Stimulated activated CD4-positive, alpha-beta T cell treated with anti-CD3 and anti-CD28 coated beads, Interleukin-4, amount 100 ng/mL, for 1 hour (primary cell): Measurements from ENCODE around the gene SNTB2.
"Not testable (repeated sequence)": the region's sequence is repeated elsewhere in the genome, so short reads cannot be mapped to it uniquely, and the experiment has no call there.

ENCODE experiments used
- DNase-seq: peaks from one replicate; pipeline ENCODE4 v3.0.0-alpha.2; 2020

Gene SNTB2

DNA sequence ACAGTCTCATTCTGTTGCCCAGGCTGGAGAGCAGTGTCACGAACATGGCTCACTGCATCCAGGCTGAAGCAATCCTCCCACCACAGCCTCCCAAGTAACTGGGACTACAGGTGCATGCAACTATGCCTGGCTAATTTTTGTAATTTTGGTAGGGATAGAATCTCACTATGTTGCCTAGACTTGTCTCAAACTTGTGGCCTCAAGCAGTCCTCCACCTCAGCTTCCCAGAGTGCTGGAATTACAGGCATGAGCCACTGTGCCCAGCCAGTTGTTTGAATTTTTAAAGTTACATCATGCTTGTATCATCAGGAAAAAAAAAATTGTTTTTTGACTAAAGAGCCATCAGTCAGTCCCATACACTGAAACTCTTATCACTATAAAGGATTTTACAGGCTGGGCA, 107.1 kb downstream of the SNTB2 start:
- no peak for DNase-seq

DNA sequence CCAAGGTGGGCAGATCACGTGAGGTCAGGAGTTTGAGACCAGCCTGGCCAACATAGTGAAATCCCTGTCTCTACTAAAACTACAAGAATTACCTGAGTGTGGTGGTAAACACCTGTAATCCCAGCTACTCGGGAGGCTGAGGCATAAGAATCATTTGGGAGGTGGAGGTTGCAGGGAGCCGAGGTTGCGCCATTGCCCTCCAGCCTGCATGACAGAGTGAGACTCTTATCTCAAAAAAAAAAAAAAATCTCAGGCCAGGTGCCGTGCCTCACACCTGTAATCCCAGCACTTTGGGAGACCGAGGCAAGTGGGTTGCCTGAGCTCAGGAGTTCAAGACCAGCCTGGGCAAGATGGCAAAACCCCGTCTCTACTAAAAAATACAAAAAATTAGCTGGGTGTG, 109.8 kb downstream of the SNTB2 start:
- not testable (repeated sequence) for DNase-seq

DNA sequence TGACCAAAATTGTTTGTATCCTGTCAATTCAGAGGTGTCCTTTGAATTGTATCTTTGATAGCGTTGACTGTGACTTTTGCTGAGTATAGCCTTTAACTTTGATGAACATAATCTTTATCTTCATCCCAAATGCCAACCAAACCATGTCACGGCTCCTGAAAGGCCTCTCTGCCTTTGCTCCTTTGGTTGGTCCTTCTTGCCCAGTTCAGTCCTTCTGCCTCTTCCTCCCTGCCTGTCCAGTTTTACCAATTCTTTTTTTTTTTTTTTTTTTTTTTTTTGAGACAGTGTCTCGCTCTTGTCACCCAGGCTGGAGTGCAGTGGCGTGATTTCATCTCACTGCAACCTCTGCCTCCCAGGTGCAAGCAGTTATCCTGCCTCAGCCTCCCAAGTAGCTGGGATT, 111.3 kb downstream of the SNTB2 start:
- DNase-seq, result no peak

DNA sequence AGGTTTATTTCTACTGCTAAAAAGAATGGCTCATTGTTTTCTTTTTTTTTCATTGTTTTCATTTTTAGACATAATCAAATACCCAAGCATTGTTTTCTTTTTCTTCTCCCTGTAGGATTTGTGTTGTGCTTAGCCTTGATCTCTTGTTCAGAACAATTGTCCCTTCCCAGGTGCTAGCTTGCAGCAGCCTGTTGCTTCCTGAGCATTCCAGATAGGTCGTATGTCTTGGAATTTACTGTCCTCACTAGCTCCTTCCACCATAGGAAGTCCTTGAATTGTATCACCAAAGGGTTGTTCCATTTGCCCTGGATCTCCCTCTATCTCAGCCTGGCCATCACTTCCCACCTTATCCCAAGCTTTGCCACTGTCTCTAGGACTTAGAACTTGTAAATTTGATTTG, 114.2 kb downstream of the SNTB2 start:
- no peak for DNase-seq

DNA sequence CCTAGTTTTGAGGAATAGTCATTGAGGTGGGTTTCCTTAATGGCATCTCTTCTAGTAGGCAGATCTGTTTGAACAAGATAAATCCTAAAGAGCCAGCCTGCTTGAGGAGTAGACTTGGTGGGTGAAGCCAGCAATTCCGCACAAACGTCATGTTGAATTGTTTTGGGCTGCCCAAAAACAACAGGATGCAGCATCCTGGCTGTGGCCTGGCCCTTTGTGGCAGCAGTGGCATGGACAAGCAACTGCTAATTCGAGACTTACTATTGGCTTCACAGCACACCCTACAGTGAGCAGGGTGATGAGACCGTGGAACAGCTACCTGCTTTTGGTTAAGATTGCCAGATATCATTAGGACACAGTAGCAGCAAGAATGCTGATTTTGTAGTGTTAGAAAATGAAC, 114.9 kb downstream of the SNTB2 start:
- DNase-seq, result no peak

DNA sequence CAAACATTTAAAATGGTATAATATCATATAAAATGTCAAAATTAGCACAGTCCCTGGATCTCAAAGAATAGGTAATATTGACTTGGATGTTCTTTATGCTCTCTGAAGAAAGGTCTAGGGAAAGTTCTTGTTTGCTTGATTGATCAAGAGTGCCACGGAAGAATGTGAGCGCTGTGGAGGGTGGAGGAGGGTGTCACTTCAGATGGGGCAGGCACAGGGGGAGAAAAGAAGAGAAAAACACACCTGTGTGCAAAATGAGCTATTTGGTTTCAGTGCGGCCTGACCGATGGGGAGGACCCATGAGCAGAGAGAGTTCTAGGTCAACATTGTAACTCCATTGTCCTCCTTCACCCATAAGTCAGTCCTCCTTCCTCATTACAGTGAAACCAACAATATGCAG, 115.3 kb downstream of the SNTB2 start:
- no peak for DNase-seq

DNA sequence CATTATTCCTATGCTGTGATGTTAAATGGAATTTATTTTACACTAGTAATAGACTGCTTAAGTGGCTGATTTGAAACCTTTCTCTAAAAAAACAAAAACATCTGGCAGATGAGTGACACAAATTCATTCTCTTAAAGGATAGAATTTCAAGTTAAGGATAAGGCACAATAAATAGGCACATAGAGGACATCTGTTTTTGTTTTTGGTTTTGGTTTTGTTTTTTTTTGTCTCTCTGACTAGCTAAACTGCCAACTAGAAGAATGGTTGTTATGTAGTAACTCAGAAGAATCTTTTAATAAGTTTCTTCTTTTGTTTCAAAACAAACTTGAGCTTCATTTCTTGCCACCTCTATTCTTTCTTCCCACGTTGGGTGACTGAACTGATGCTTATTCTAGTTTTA, 119.1 kb downstream of the SNTB2 start:
- DNase-seq, result no peak

DNA sequence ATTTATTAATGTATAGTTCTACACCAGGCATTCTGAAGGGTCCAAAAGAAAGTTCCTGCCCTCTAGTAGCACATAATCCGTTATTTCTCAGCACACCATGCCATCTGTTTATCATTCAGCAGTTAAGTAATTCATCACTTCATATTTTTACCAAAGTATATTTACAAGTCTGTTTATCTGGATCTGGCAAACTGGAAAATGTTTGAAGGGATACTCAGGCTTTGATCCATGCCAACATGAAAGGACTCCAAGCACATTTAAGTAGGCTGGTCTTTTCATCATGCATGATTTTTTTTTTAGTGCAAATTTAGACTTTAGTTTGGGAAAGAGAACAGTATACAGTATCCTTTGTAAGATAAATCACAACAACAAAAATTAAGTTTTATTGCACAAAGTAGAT, 120.1 kb downstream of the SNTB2 start:
- no peak for DNase-seq

DNA sequence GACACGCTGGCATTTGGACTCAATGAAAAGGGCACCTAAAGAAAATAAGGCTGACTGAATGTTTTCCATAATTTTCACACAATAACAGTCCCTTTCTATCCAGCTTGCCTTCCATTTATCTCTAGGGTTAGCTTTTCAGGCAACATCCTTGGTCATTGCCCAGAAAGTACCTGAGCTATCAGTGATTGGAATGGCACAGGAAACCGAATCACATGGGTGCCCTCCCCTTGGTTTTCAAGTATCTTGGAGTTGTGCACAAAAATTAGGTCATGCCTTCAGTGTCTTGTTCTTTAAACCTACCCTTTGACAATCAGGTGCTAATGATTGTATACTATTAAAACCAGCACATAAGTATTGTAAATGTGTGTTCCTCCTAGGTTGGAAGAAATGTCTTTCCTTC, 120.9 kb downstream of the SNTB2 start:
- DNase-seq, result no peak

DNA sequence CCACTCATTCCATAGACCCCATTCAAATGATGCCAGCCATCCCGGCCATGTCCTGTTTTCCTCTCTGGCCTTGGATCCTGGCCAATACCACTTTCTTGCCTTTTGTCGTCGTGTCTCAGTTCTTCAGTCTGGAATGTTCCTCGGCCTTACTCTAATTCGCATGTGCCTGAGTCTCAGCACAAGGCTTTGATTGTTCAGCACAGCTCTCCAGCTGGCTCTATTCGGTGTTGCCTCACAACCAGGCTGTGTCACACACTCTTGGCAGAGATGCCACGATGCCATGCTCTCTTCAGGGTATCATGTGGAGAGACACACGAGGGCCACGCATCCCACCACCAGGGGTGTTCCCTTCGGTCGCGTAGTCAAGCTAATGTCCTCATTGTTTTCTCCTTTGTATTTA, 122.4 kb downstream of the SNTB2 start:
- DNase-seq, result no peak

DNA sequence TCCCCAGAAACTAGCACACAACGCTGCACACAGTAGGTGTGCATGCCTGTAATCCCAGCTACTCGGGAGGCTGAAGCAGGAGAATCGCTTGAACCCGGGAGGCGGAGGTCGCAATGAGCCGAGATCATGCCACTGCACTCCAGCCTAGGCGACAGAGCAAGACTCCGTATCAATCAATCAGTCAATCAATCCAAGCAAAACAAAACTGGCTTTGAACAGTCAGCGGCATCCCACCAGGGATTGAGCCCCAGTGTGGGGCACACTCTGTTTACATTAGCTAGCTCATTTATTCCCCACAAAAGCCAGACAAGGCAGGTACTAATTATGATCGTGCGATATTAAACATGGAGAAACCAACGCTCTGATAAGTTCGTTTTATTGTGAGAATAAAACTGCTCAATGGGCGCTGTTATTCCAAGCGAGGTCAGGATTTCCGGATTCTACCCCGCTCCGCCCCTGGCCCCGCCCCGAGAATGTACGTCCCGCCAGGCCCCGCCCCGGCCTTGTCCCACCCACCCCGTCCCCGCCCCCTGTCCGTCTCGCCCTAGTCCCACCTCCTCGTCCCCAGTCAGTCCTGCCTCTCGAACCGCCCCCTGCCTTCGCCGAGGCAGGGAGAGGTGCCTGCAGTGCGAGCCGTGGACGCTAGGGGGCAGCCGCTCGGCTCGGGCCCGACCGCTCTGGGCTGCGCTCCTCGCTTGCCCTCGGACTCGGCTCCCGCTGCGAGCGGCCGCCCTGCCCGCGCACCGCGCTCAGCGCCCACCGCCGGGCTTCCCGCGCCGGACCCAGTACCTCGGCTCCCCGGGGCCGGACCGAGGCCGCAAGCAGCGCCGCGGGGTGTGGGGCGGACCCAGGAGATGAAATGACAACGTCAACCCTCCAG, 123.9 kb downstream of the SNTB2 start, which contains the start of gene VPS4A:
TSS of gene VPS4A (plus strand) at position 698 of the 880 bp plus-strand sequence. CDS start at position 860, 162 bp downstream.
- peak; percentile 98 for DNase-seq

DNA sequence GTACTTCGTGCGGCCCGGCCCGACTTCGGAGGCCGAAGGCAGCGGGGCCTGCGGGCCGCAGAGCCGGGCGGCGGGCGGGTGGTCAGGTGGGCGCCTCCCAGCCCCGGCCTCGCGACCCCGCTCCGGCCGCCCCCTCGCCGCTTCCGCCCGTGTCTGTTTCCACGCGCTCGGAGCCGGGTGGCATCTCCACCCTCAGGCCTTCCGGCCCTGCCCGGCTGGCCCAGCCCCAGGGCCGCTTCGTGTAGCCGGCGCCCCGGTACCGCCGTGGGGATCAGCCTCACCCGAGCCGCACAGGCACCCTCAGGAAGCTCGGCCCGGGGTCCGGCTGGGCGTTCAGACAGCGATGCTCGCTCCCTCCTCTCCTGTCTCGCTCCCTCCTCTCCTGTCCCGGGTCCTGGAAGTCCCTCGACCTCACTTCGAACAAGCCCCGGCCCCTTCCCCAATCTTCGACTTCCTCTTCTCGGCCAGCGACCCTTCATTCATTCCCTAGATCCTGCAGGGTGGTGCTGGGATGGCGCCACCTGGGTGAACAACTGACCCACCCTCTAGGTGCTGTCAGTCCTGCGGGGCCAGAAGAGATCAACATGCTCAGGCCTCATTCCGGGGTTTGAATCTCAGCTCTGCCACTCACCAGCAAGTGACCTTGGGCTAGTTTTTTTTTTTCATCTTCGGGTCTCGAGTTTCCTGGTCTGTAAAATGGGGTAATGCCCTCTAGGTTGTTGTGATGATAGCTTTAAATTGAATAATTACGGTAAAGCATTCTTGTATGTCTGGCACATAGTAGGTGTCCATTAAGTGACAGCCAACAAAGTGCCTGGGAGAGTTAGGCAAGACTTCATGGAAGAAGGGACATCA, 124.8 kb downstream of the SNTB2 start:
- peak; percentile 38 for DNase-seq

DNA sequence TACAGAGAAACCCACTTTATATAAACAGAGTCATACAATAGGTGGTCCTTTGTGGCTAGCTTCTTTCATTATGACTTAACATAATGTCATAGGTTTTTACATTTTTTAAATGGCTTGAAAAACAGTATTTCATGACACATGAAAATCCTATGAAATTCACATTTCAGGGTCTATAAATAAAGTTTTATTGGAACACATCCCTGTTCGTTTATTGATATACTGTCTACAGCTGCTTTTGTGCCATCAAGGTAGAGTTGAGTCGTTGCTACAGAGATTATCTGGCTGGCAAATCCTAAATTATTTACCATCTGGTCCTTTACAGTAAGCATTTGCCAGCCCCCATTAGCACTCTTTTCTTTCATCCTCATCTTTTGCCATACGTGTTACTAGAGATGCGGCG, 126.5 kb downstream of the SNTB2 start:
- no peak for DNase-seq

DNA sequence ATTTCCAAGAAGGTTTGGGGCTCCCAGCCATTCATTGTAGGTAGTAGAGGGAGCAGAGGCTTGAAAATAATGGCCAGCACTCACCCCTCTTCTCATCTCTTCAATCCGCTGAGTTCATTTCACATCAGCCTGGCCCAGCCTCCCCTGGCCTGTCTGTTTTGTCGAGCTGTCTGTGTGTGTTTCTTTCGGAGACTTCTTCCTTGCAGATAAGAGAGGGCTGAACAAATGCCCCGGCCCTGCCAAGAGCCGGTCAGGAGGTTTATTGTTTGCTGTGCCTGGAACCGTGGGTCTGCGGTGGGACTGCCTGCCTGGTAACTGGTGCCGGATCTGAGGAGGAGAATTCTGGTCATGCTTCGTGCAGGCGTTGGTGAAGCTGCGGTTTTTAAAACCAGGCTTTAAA, 127.6 kb downstream of the SNTB2 start:
- no peak for DNase-seq

DNA sequence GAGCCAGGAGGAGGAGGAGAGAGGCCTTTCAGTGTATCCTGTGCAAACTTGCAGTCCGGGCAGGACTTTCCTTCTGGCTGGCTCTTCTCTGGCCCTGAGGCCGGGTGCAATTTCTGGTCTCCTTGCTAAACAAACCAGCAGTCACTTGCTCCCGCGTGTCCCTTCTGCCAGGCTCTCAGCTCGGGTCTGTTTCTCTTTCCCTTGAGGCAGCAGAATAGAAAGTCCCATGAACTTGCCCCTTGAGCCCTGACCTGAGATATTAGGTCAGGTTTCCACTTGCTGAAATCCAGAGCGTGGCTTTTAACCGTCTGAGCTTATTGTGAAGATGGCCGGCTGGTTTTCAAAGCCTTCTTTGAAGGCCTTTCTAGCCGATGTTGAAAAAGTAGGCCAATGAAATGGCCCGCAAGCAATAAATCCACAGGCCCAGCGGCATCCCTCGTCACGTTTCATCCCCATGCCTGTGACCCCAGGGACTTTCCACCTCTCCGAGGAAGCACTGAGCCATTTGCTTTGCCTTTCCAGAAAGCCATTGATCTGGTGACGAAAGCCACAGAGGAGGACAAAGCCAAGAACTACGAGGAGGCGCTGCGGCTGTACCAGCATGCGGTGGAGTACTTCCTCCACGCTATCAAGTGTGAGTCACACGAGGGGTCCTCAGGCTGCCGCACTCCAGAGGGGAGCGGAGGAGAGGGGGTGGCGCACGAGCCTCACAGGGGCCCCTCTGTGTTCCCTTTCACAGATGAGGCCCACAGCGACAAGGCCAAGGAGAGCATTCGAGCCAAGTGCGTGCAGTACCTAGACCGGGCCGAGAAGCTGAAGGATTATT, 128.7 kb downstream of the SNTB2 start:
- no peak for DNase-seq

DNA sequence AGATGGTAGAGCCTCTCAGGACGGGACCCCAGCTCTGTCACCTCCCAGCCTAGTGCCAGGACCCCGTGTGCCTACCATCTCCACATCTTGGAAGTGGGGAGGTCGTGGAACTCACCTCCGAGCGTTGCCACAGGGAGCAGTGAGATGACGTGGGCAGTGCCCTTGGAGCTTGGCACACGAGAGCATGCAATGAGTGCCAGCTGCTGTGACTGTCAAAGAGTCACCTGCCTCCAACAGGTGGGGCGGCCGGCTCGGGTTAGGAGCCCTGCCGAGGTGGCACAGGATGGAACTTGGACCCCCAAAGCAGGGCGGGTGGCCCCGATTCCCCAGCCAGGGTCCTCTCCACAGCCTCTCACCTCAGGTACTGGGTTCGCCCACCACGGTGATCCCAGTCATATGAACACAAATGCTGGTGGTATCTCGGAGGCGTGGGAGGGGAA, 129.7 kb downstream of the SNTB2 start:
- DNase-seq, result no peak

DNA sequence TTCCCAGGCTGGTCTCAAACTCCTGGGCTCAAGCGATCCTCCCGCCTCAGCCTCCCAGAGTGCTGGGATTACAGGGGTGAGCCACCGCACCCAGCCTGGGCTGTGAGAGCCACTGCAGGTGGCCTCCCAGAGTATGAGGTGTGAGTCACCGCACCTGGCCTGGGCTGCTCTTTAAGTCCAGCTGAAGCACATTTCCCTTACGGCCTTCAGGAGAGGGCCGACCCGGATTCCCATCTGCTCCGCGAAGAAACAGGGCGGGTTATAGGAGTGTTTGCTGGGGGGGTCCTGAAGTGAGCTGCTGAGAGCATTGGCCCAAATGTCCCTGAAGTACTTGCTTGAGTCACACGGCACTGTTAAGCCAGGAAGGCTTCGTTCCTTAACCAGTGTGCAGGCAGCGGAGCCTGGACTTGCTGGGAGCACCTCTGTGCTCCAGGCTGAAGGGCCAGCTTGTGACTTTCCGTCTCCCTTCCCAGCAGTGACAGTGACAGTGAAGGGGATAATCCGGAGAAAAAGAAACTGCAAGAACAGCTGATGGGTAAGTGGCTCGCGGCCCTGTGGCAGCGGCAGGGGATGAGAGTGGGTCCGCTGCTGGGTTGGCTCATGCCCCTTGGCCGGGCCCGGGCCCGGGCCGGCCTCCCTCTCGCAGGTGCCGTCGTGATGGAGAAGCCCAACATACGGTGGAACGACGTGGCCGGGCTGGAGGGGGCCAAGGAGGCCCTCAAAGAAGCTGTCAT, 131.4 kb downstream of the SNTB2 start:
- no peak for DNase-seq

DNA sequence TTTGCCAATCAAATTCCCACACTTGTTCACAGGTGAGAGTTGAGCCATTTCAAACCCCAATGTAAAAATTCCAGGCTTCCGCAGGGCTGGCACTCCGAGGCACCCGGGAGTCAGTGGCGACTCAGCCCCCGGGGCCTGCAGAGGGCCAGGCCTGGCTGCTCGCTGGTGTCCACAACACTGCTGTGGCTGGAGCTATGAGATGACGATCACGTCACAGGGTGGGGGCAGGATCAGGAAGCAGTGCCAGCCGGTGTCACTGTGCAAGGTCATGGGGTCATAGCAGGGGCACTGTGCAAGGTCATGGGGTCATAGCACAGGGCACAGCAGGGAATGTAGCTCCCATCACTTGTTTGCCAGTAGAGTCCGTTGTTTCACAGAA, 131.9 kb downstream of the SNTB2 start:
- no peak for DNase-seq

DNA sequence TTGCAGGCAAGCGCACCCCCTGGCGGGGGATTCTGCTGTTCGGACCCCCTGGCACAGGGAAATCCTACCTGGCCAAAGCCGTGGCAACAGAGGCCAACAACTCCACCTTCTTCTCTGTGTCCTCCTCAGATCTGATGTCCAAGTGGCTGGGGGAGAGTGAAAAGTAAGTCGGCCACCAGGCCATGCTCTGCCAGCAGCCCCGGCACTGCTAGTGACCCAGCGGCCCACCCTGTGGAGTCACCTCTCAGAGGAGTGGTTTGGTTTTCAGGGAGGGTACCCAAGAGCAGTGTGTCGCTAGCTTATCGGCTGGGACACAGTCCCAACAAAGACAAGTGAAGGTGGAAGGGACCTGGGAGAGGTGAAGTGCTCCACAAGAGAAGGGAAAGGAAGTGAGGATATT, 132.4 kb downstream of the SNTB2 start:
- no peak for DNase-seq

DNA sequence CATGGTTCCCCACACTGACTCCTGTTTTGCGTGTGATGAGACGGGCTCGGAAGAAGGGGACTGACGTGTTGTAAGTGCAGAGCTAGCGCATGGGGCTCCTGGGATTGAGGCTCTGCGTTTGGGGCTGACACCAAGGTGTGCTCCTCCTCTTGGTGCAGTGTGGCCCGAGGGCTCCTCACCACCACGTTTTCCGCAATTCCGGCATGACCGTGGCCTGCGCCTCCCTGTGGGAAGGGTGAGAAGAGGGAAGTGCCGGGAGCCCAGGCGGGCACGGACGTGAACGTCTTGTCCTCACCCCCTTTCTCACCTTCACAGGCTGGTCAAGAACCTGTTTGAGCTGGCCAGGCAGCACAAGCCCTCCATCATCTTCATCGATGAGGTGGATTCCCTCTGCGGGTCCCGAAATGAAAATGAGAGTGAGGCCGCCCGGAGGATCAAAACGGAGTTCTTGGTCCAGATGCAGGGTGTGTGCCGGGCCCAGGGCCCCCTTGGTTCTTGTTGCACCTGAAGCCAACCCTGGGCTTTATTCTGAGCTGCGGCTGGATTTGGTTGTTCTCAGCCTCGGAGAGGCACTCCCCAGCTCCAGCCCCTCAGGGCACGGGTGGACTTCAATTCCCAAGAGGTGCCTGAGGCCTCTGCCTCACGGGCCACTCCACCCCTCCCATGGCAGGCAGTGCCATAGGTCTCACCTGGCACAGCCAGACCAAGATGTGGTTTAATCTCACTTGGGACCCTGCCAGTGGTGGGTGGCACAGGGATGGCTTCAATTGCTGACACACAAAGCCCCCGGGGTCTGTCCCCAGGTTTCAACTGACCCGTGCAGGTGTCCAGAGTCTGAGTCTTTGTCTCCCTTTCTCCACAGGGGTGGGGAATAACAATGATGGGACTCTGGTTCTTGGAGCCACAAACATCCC, 133.1 kb downstream of the SNTB2 start:
- DNase-seq, result no peak

DNA sequence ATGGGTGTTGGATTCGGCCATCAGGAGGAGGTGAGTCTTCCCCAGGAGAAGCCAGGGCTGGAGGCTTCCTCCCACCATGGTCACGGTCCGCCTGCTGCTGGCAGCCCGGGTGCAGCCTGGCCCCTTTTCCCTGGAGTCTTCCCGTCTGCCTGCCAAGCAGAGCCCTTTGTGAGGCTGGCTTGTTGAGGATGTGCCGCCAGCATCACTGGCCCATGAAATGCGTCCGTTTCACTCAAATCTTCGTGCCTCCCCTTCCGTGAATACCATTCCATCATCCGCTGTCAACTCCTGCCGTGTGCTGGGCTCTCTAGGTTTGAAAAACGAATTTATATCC, 133.7 kb downstream of the SNTB2 start:
- no peak for DNase-seq
